ENCODE measurements around the gene FABP7.

GRCh38 chr6:122818866-122819265 lies 39.4 kb downstream of the FABP7 start:
- no peak for TF ChIP-seq CTCF (IDR thresholded peaks at IDR 0.05)
- TF ChIP-seq POLR2AphosphoS5 (IDR thresholded peaks at IDR 0.05): no peak
- no peak for TF ChIP-seq POLR2A (IDR thresholded peaks at IDR 0.05)

All from stomach (tissue), 4 donors.